Brain microvascular endothelial cell (primary cell): ENCODE results near the gene HDGFL2.

Experiments
- DNase-seq: peaks from one replicate; pipeline ENCODE4 v3.0.0-alpha.2; 2020
- H3K27ac ChIP-seq: fragments of 250-450 bp; sonication (Bioruptor Pico); 2 replicates; pipeline ENCODE4 v1.5.1; 2020; ENCODE audit warnings: mild to moderate bottlenecking, moderate library complexity
- H3K27me3 ChIP-seq: fragments of 250-450 bp; sonication (Bioruptor Pico); replicated peaks from 2 replicates; pipeline ENCODE4 v1.5.1; 2020; ENCODE audit warnings: mild to moderate bottlenecking
- H3K36me3 ChIP-seq: fragments of 250-450 bp; sonication (Bioruptor Pico); replicated peaks from 2 replicates; pipeline ENCODE4 v1.5.1; 2020; ENCODE audit warnings: mild to moderate bottlenecking
- H3K4me3 ChIP-seq: 2 replicates; pipeline ENCODE4 v1.5.1; 2011; ENCODE audit warnings: low read depth, mild to moderate bottlenecking, control low read depth, low read length, moderate library complexity
- CTCF ChIP-seq: IDR thresholded peaks from 2 replicates; pipeline ENCODE4 v1.5.1; 2011; ENCODE audit warnings: low read depth, mild to moderate bottlenecking, moderate library complexity, low read length, control low read depth, inconsistent platforms; ENCODE audit errors: missing control alignments
- in situ Hi-C: cut with HindIII; loops from 2 replicates; pipeline ENCODE4 v1.10.0; 2017; ENCODE audit warnings: low sequenced_read_pairs, low pct_ligation_motif_present

HDGFL2 gene

DNA sequence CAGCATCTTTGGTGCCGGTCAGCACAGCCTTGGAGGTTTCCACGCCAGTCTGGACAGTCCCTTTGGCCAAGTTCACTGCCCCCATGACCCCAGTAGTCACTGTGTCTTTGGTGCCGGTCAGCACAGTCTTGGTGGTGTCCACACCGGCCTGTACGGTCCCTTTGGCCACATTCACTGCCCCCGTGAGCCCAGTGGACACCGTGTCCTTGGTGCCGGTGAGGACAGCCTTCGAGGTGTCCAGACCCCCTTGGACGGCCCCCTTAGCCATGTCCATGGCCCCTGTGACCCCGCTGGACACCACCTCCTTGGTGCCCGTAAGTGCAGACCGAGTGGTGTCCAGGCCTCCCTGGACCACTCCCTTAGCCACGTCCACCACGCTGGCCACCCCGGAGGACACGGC lies 41.2 kb downstream of the HDGFL2 start:
- Histone ChIP-seq H3K27me3 (no peaks in the 10 kb centered on the region), H3K36me3 (no peaks in the 10 kb centered on the region), H3K4me3 (no peak overlapping the region), H3K27ac (no peak overlapping the region)
- no peak for DNase-seq
- TF ChIP-seq CTCF: no peak
- in situ Hi-C loops: no loop called here

DNA sequence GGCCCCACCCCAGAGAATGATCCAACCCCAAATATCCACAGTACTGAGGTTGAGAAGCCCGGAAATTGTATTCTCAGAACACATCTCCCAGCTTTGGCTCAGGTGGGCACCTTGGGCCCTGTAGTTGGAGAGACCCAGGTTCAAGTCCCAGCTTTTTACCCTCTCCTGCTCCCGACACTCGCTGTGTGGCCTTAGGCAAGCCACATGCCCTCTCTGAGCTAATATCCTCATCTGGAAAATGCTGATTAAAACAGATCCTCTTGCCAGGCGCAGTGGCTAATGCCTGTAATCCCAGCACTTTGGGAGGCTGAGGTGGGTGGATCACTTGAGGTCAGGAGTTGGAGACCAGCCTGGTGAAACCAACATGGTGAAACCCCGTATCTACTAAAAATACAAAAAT lies 43.6 kb downstream of the HDGFL2 start:
- H3K27me3 ChIP-seq: no peaks in the 10 kb centered on the region
- H3K4me3 ChIP-seq: no peak overlapping the region
- TF ChIP-seq CTCF: no peak
- DNase-seq: no peak
- in situ Hi-C loops: no loop called here
- no peak overlapping the region for H3K27ac ChIP-seq
- no peaks in the 10 kb centered on the region for H3K36me3 ChIP-seq

GRCh38 chr19:4516199-4516938 lies 44.3 kb downstream of the HDGFL2 start:
- Histone ChIP-seq H3K4me3 (no peak overlapping the region), H3K27me3 (no peaks in the 10 kb centered on the region), H3K27ac (no peak overlapping the region), H3K36me3 (no peaks in the 10 kb centered on the region)
- no peak for TF ChIP-seq CTCF
- in situ Hi-C loops: no loop called here
- no peak for DNase-seq

- Histone ChIP-seq H3K36me3 (no peaks in the 10 kb centered on the region), H3K27ac (no peak overlapping the region), H3K27me3 (no peaks in the 10 kb centered on the region), H3K4me3 (no peak overlapping the region)
- DNase-seq: no peak
- in situ Hi-C loops: no loop called here
- no peak for TF ChIP-seq CTCF
These were observed 44.8 kb downstream of the HDGFL2 start for GRCh38 chr19:4516939-4517300.

- in situ Hi-C loops: no loop called here
- no peak overlapping the region for H3K27ac ChIP-seq
- no peak for DNase-seq
- H3K36me3 ChIP-seq: no peaks in the 10 kb centered on the region
- no peak for TF ChIP-seq CTCF
- H3K27me3 ChIP-seq: no peaks in the 10 kb centered on the region
- no peak overlapping the region for H3K4me3 ChIP-seq
These were observed 45.5 kb downstream of the HDGFL2 start for GRCh38 chr19:4517451-4518057.
